Measurements from ENCODE around the gene TMEM30A.

Gene TMEM30A

GRCh38 chr6:75327807-75328206 lies 43.2 kb upstream of the TMEM30A start:
- Histone ChIP-seq H2BK5ac (ENCODE audit: low read length) (no peak overlapping the region), H2AK5ac (ENCODE audit: low read depth, low read length) (no peak overlapping the region), H2BK120ac (ENCODE audit: low read depth, low read length) (no peak overlapping the region), H3K18ac (ENCODE audit: low read length) (no peak overlapping the region), H3K79me1 (ENCODE audit: low read depth, low read length) (no peaks in the 10 kb centered on the region), H3K9me3 (replicated peaks in 1 of 2; ENCODE audit: control insufficient read depth in 2 of 2, insufficient read depth in 1 of 2, low read depth in 1 of 2, low read length in 2 of 2) (peaks cover 0 to 5% of the 10 kb centered on the region in 2 donors), H3K4ac (ENCODE audit: low read length) (no peak overlapping the region), H3K27me3 (ENCODE audit: control insufficient read depth in 3 of 3, insufficient read depth in 3 of 3, low read depth in 1 of 3, low read length in 3 of 3) (no peaks in the 10 kb centered on the region), H4K91ac (ENCODE audit: low read depth, low read length, poor library complexity) (no peak overlapping the region), H3K4me3 (ENCODE audit: low read length in 2 of 2) (no peak overlapping the region), H3K27ac (replicated peaks; ENCODE audit: low read length) (no peak overlapping the region), H3K9ac (ENCODE audit: low read depth, low read length, poor library complexity) (no peak overlapping the region), H3K14ac (ENCODE audit: low read length) (no peak overlapping the region), H3K4me1 (ENCODE audit: control insufficient read depth in 2 of 2, insufficient read depth in 1 of 2, low read depth in 1 of 2, low read length in 2 of 2) (peaks cover 8 to 17% of the 10 kb centered on the region in 2 donors), H3K23ac (ENCODE audit: low read depth, low read length, poor library complexity) (no peak overlapping the region), H2BK12ac (ENCODE audit: low read length) (no peak overlapping the region), H2AFZ (ENCODE audit: low read length) (no peak overlapping the region), H4K8ac (ENCODE audit: low read depth, low read length) (no peak overlapping the region), H2BK15ac (ENCODE audit: low read length) (no peak overlapping the region), H3K4me2 (ENCODE audit: insufficient read depth, low read length, poor library complexity, severe bottlenecking) (no peak overlapping the region), H3K36me3 (replicated peaks in 1 of 2; ENCODE audit: control insufficient read depth in 2 of 2, insufficient read depth in 2 of 2, low read length in 2 of 2) (no peaks in the 10 kb centered on the region)
- WGBS, 2 donors (ENCODE audit: extremely low coverage in 2 of 2, insufficient read length in 2 of 2, insufficient replicate concordance in 1 of 2), result no CpG with 5 or more reads among the region's 1 CpG
- no peak for DNase-seq (ENCODE audit: low spot score)

- Histone ChIP-seq H3K4me2 (ENCODE audit: insufficient read depth, low read length, poor library complexity, severe bottlenecking) (no peak overlapping the region), H2AK5ac (ENCODE audit: low read depth, low read length) (no peak overlapping the region), H3K9me3 (replicated peaks in 1 of 2; ENCODE audit: control insufficient read depth in 2 of 2, insufficient read depth in 1 of 2, low read depth in 1 of 2, low read length in 2 of 2) (peaks cover 0 to 5% of the 10 kb centered on the region in 2 donors), H3K23ac (ENCODE audit: low read depth, low read length, poor library complexity) (no peak overlapping the region), H4K91ac (ENCODE audit: low read depth, low read length, poor library complexity) (no peak overlapping the region), H2BK120ac (ENCODE audit: low read depth, low read length) (no peak overlapping the region), H3K36me3 (replicated peaks in 1 of 2; ENCODE audit: control insufficient read depth in 2 of 2, insufficient read depth in 2 of 2, low read length in 2 of 2) (no peaks in the 10 kb centered on the region), H3K14ac (ENCODE audit: low read length) (no peak overlapping the region), H3K9ac (ENCODE audit: low read depth, low read length, poor library complexity) (no peak overlapping the region), H3K27ac (replicated peaks; ENCODE audit: low read length) (peak overlapping the region; percentile 85), H3K18ac (ENCODE audit: low read length) (no peak overlapping the region), H3K4ac (ENCODE audit: low read length) (no peak overlapping the region), H3K79me1 (ENCODE audit: low read depth, low read length) (no peaks in the 10 kb centered on the region), H2AFZ (ENCODE audit: low read length) (no peak overlapping the region), H4K8ac (ENCODE audit: low read depth, low read length) (no peak overlapping the region), H2BK5ac (ENCODE audit: low read length) (no peak overlapping the region), H3K4me1 (ENCODE audit: control insufficient read depth in 2 of 2, insufficient read depth in 1 of 2, low read depth in 1 of 2, low read length in 2 of 2) (peaks cover 8 to 10% of the 10 kb centered on the region in 2 donors), H3K27me3 (ENCODE audit: control insufficient read depth in 3 of 3, insufficient read depth in 3 of 3, low read depth in 1 of 3, low read length in 3 of 3) (no peaks in the 10 kb centered on the region), H3K4me3 (ENCODE audit: low read length in 2 of 2) (no peak overlapping the region), H2BK12ac (ENCODE audit: low read length) (no peak overlapping the region), H2BK15ac (ENCODE audit: low read length) (no peak overlapping the region)
- WGBS, 2 donors (ENCODE audit: extremely low coverage in 2 of 2, insufficient read length in 2 of 2, insufficient replicate concordance in 1 of 2), result no CpG with 5 or more reads among the region's 2 CpGs
- DNase-seq (ENCODE audit: low spot score), result peak; percentile 65
These were observed 42.1 kb upstream of the TMEM30A start for GRCh38 chr6:75326557-75327258.

- Histone ChIP-seq H3K79me1 (ENCODE audit: low read depth, low read length) (no peaks in the 10 kb centered on the region), H3K4me2 (ENCODE audit: insufficient read depth, low read length, poor library complexity, severe bottlenecking) (no peak overlapping the region), H3K4me3 (ENCODE audit: low read length in 2 of 2) (no peak overlapping the region), H3K23ac (ENCODE audit: low read depth, low read length, poor library complexity) (no peak overlapping the region), H2BK12ac (ENCODE audit: low read length) (no peak overlapping the region), H2AK5ac (ENCODE audit: low read depth, low read length) (no peak overlapping the region), H3K9me3 (replicated peaks in 1 of 2; ENCODE audit: control insufficient read depth in 2 of 2, insufficient read depth in 1 of 2, low read depth in 1 of 2, low read length in 2 of 2) (peaks cover 3 to 5% of the 10 kb centered on the region in 2 donors), H2BK15ac (ENCODE audit: low read length) (no peak overlapping the region), H3K27me3 (ENCODE audit: control insufficient read depth in 3 of 3, insufficient read depth in 3 of 3, low read depth in 1 of 3, low read length in 3 of 3) (no peaks in the 10 kb centered on the region), H2AFZ (ENCODE audit: low read length) (no peak overlapping the region), H3K4ac (ENCODE audit: low read length) (no peak overlapping the region), H4K91ac (ENCODE audit: low read depth, low read length, poor library complexity) (no peak overlapping the region), H4K8ac (ENCODE audit: low read depth, low read length) (no peak overlapping the region), H2BK120ac (ENCODE audit: low read depth, low read length) (no peak overlapping the region), H3K14ac (ENCODE audit: low read length) (no peak overlapping the region), H3K4me1 (ENCODE audit: control insufficient read depth in 2 of 2, insufficient read depth in 1 of 2, low read depth in 1 of 2, low read length in 2 of 2) (peaks cover 3 to 5% of the 10 kb centered on the region in 2 donors), H3K27ac (replicated peaks; ENCODE audit: low read length) (no peak overlapping the region), H3K18ac (ENCODE audit: low read length) (no peak overlapping the region), H2BK5ac (ENCODE audit: low read length) (no peak overlapping the region), H3K9ac (ENCODE audit: low read depth, low read length, poor library complexity) (no peak overlapping the region), H3K36me3 (replicated peaks in 1 of 2; ENCODE audit: control insufficient read depth in 2 of 2, insufficient read depth in 2 of 2, low read length in 2 of 2) (no peaks in the 10 kb centered on the region)
- DNase-seq (ENCODE audit: low spot score), result no peak
- WGBS, 2 donors (ENCODE audit: extremely low coverage in 2 of 2, insufficient read length in 2 of 2, insufficient replicate concordance in 1 of 2), result no CpG with 5 or more reads among the region's 2 CpGs
These were observed 34.3 kb upstream of the TMEM30A start for GRCh38 chr6:75318900-75319299.

GRCh38 chr6:75317503-75318206 lies 33.1 kb upstream of the TMEM30A start:
- H3K4me1 ChIP-seq (ENCODE audit: control insufficient read depth in 2 of 2, insufficient read depth in 1 of 2, low read depth in 1 of 2, low read length in 2 of 2), result peaks cover 3 to 5% of the 10 kb centered on the region in 2 donors
- no peak overlapping the region for H4K91ac ChIP-seq (ENCODE audit: low read depth, low read length, poor library complexity)
- H2AFZ ChIP-seq (ENCODE audit: low read length), result peak overlapping the region; percentile 40
- no peaks in the 10 kb centered on the region for H3K27me3 ChIP-seq (ENCODE audit: control insufficient read depth in 3 of 3, insufficient read depth in 3 of 3, low read depth in 1 of 3, low read length in 3 of 3)
- no peak overlapping the region for H3K27ac ChIP-seq (replicated peaks; ENCODE audit: low read length)
- H2BK120ac ChIP-seq (ENCODE audit: low read depth, low read length), result no peak overlapping the region
- H2AK5ac ChIP-seq (ENCODE audit: low read depth, low read length), result no peak overlapping the region
- no peak overlapping the region for H3K4me3 ChIP-seq (ENCODE audit: low read length in 2 of 2)
- no peak overlapping the region for H3K18ac ChIP-seq (ENCODE audit: low read length)
- H3K4ac ChIP-seq (ENCODE audit: low read length), result no peak overlapping the region
- no peak overlapping the region for H4K8ac ChIP-seq (ENCODE audit: low read depth, low read length)
- no peak overlapping the region for H2BK12ac ChIP-seq (ENCODE audit: low read length)
- no peak overlapping the region for H2BK15ac ChIP-seq (ENCODE audit: low read length)
- H3K9ac ChIP-seq (ENCODE audit: low read depth, low read length, poor library complexity), result no peak overlapping the region
- no CpG with 5 or more reads among the region's 4 CpGs for WGBS, 2 donors (ENCODE audit: extremely low coverage in 2 of 2, insufficient read length in 2 of 2, insufficient replicate concordance in 1 of 2)
- H2BK5ac ChIP-seq (ENCODE audit: low read length), result no peak overlapping the region
- no peak overlapping the region for H3K4me2 ChIP-seq (ENCODE audit: insufficient read depth, low read length, poor library complexity, severe bottlenecking)
- H3K23ac ChIP-seq (ENCODE audit: low read depth, low read length, poor library complexity), result no peak overlapping the region
- H3K79me1 ChIP-seq (ENCODE audit: low read depth, low read length), result no peaks in the 10 kb centered on the region
- peaks cover 0 to 5% of the 10 kb centered on the region in 2 donors for H3K9me3 ChIP-seq (replicated peaks in 1 of 2; ENCODE audit: control insufficient read depth in 2 of 2, insufficient read depth in 1 of 2, low read depth in 1 of 2, low read length in 2 of 2)
- no peak overlapping the region for H3K14ac ChIP-seq (ENCODE audit: low read length)
- peaks cover 0 to under 1% of the 10 kb centered on the region in 2 donors for H3K36me3 ChIP-seq (replicated peaks in 1 of 2; ENCODE audit: control insufficient read depth in 2 of 2, insufficient read depth in 2 of 2, low read length in 2 of 2)
- no peak for DNase-seq (ENCODE audit: low spot score)

Measured in neuronal stem cell (in vitro differentiated cells).